ENCODE data around the gene RUFY4.

Gene RUFY4, protein sequence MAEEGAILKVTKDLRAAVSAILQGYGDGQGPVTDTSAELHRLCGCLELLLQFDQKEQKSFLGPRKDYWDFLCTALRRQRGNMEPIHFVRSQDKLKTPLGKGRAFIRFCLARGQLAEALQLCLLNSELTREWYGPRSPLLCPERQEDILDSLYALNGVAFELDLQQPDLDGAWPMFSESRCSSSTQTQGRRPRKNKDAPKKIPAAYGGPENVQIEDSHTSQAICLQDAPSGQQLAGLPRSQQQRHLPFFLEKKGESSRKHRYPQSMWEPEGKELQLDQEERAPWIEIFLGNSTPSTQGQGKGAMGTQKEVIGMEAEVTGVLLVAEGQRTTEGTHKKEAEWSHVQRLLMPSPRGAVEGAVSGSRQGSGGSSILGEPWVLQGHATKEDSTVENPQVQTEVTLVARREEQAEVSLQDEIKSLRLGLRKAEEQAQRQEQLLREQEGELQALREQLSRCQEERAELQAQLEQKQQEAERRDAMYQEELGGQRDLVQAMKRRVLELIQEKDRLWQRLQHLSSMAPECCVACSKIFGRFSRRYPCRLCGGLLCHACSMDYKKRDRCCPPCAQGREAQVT

DNA sequence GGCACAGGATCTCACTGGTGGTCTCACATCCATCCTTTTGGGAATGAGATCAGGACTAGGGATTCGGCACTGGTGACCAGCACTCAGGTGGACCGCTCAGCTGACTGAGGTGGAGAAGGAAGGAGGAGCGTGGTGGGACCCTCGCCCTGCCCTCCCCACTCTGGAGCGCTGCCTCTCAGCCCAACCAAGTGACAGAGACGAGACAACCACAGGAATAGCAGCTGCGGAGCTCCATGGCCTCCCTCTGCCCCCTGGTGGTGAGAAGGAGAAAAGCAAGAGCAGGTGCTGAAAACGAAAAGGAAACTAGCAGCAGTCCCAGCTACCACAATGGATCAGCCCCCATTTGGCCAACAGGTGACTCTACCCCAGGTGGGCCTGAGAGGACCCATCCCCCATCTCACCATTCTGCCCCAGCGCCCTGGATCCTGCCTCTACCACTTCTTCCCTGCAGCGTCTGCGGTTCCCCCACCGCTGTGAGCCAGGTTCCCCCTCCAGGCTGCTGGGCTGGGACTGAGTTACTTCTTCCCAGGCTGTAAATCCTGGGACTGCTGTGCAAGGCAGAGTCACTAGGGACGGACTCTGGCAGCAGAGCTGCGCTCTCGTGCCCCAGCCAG, at the start of gene RUFY4:
Gene RUFY4, plus strand, starts transcription at position 533 of the 614 bp plus-strand sequence. CDS start 1,353 bp downstream, outside the sequence.
- DNase-seq (ENCODE audit: low read depth, low spot score) = peak; percentile 88

- no peak for DNase-seq (ENCODE audit: low read depth, low spot score)
Measured at GRCh38 chr2:218019411-218020060, 49.5 kb upstream of the RUFY4 start.

GRCh38 chr2:218020281-218020680, 48.8 kb upstream of the RUFY4 start:
- no peak for DNase-seq (ENCODE audit: low read depth, low spot score)

DNA sequence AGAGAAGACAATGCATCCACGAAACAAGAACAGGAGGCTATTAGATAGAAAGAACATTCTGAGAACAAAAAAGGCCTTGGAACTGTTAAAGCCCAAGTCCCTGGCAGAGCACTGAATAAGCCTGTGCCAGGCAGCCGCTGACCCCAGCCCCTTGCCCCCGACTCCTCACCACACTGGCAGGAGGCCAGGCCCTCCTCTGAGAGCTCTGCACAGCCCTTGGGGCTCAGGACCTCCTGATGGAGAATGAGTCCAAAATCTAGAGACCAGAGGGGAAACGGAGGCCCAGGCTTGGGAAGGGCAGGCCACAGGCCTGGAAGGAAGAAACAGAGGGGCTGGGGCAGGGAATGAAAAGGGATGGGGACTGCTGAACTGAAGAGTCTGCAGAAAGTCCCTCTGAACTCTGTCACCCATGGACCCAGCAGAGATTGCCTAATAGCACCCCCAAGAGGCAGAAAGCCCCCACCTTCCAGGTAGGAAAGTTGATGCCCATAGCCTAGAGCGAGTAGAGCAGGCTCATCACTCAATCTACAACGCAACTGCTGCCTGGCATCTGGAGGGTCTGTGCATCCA, 48.0 kb upstream of the RUFY4 start:
- no peak for DNase-seq (ENCODE audit: low read depth, low spot score)

- no peak for DNase-seq (ENCODE audit: low read depth, low spot score)
Measured at GRCh38 chr2:218021536-218022071, 47.4 kb upstream of the RUFY4 start.

DNA sequence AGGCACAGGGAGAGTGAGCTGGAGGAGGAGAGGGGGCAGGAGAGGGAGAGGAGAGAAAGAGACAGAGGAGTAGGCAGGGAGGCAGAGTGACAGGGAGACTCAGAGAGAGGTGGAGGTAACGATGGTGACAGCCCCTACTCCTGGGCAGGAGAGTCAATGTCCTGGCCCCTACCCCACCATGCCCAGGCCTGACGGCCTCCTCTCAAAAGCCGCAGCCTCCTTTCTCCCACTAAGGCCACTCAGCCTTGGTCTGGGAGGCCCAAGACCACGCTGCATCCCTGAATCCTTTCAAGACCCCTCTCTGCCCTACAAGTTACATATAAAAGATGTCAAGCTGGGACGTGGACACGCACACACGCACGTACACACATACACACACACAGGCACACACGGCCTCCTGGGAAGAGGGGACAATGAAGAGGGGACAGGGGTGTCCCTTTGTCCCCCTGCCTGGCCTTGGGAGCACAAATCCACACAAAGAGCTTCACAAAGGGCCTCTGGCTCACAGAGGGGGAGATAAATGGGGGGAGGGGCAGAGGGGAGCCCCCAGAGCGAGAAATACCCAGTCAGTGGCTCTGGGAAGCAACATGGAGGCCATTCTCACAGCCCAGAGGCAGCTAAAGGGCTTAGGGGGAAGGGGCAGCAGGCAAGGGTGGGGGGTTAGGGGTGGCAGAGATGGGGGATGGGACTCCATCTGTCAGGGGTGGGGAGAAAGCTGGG, 46.8 kb upstream of the RUFY4 start:
- no peak for DNase-seq (ENCODE audit: low read depth, low spot score)

GRCh38 chr2:218022851-218023530, 46.1 kb upstream of the RUFY4 start:
- DNase-seq (ENCODE audit: low read depth, low spot score) = no peak

DNA sequence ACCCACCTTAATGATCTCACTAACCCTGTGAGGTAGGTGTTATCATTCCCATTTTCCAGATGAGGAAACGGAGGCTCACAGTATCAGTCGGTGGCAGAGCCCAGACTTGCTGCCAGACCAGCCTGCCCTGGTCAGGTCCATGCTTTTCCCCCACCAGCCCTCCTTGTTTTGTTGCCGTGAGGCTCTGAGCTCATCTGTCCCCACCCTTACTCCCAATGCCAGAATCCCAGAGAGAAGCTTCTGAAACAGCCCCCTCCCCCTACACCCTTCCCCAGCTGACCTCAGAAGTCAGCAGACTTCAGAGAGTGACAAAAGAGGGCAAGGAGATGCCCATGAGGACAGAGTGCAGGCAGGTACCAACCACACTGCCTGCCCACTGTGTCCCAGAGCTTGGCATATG, 45.4 kb upstream of the RUFY4 start:
- DNase-seq (ENCODE audit: low read depth, low spot score) = no peak

- no peak for DNase-seq (ENCODE audit: low read depth, low spot score)
Measured at GRCh38 chr2:218024336-218024735, 44.7 kb upstream of the RUFY4 start.

DNA sequence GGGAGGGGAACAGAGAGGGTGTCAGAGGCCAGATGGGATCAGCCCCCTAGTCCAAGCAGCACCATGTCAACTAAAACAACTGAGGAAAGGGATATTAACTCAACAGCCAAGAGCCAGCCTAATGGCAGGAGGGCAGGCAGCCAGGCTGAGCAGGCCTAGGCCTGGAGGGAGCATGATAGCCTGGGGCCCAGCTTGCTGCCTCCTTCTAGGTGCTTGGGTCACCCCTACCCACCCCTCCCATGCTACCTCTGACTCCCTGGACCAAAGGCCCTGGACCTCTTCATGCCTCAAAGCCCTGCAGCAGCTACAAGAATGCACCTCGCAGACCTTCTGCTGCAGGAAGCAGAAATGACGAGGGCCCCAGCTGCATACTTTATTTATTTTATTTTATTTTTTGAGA, 44.2 kb upstream of the RUFY4 start:
- DNase-seq (ENCODE audit: low read depth, low spot score) = no peak

GRCh38 chr2:218026244-218026643, 42.8 kb upstream of the RUFY4 start:
- no peak for DNase-seq (ENCODE audit: low read depth, low spot score)

DNA sequence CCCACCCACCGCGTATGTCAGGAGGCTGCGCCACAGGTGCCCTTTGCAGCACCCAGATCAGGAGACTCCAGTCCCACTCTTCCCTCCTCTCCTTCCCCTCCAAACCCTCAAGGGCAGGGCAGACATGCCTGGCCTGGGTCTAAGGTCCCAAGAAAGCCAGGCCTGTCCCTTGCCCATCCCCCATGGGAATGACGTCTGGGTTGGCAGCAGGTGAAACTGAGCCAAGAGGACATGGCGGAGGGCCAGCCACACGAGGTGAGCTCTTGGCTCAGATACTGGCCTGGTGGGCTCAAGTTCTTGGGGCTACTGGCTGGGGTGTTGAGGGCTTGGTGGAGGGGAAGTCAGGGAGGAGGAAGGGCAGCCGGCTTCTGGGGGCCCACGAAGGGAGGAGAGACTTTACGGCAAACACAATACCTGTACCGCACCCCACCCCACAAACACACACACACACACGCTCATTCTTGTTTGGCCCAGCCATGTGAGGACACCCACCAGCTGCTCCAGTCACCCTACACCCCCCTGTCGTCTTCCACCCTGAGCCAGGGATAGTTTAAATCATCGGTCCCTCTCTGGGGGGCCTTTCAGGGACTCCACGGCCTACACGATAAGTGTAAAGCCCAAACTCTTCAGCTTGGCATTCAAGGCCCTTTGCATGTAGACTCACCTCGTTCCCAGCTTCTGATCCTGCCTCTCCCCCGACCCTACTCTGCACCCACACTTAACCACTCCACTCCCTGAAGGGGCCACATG, 42.2 kb upstream of the RUFY4 start:
- DNase-seq (ENCODE audit: low read depth, low spot score) = no peak

DNA sequence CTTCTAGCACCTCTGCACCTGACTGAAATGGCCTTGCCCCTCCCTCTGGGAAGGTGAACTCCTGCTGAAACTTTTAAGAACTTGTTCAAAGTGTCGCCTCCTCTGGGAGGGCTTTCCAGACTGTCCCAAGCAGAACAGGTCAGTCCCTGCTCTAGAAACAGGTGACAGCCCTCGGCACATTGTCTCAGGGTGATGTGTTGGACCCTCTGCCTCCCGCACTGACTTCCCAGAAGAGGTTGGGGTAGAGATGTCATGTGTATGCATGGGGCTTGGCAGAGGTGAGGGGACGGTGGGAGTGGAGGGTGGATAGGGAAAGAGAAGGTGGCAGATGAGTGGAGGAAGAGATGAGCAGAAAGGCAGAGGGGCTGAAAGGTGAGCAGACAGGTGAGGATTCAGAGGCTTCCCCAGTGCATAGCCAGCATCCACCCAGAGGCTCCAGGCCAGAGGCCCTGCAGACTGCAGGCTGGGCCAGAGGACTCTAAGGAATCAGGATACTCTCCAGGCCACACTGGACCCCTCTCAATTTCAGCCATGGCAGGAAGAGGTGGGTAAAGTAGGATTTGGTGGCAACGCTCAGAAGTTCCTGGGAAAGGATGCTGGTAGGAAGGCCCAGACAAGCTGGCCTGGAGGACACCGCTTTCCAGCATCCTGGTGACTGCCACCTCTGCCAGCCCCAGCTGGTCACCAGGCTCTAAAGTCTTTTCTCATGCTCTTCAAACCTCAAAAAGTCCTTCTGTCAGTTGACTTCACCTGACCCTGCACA, 41.4 kb upstream of the RUFY4 start:
- DNase-seq (ENCODE audit: low read depth, low spot score) = no peak

- no peak for DNase-seq (ENCODE audit: low read depth, low spot score)
Measured at GRCh38 chr2:218028189-218028495, 40.9 kb upstream of the RUFY4 start.

DNA sequence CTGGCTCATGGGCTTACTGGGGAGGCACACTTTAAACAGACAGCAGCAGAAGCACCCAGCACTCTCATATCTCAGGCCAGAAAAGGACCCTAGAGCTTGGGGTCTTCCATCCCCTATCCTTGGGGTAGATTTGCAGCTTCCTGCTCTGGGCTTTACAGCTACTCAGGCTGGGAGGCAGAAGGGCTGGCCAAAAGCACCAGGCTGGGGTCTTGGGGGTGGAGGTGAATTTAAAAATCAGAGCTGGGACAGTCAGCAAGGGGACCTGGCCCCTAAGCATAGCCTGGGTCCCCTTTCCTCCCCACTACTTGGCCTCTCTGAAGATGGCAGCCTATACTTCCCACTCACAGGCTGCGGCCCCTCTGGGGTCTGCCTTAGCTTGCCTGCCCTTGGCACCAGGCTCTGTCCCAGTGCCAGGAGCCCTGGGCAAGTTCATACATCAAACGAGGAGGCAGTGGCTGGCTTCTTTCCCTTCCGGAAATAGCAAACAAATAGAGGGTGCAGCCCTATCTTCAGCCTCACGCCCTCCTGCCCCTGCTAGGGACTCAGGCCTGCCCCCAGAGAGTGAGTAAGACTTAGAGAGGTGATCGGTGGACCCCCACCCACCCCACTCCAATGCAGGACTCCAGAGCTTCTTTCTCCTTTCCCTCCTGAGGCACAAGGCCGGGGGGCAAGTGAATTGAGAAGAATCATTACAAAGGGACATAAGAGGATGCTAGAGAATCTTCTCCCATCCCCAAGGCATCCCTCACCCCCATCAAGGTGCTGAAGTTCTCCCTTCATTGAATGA, 40.3 kb upstream of the RUFY4 start:
- no peak for DNase-seq (ENCODE audit: low read depth, low spot score)

DNA sequence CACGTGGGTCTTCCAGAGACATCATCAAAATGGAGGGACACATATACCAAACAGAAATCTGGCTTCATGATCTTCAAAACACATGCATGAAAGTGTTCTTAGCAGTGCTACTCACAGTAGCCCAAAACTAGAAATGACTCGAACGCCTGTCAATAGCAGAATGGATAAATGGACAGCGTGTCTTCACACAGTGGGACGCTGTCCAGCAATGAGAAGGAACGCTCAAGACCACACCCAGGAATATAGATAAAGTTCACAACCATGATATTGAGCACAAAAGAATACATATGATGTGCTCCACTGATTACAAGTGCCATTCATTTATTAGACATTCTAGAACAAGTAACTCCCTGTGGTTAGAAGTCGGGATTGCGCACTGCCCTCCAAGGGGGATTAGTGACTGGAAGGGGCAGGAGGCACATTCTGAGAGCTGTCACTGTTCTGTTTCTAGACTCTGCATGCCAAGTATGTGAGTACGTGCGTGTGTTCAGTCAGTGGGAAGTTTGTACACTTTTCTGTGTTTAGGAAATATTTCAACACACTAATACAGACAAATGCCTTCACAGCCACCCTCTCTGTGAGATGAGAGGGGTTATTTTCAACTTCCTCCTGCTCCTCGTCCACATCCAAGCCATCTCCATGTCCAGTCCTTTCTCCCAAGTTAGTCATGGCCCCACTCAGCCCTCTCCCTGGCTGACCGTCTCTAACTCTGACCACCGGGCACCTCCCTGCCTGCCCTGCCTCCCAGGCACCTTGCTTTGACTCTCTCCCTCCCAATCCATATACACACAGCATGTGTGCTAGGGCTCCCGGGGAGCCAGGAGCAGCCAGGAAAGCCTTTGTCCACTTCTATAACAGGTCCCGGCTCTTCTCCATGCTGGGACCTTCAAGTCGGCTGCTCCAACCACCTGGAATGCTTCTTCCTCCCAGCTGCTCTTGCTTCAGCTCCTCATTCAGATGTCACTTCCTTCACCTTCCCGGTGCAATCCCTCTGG, 39.4 kb upstream of the RUFY4 start:
- no peak for DNase-seq (ENCODE audit: low read depth, low spot score)

Data from ELF-1 (cell line).